Activated T-cell treated with anti-CD3 and anti-CD28 coated beads, Interleukin-2, amount 50 U/mL, for 4 hours (primary cell): Measurements from ENCODE around the gene DSP. TPM values are rescaled to one million over a fixed set of nuclear protein-coding genes. Genes with fewer than 3 reads are reported as not detected.
A peak's percentile ranks its signal among the peaks of the same experiment; 100 is the strongest.

Experiments used
- ATAC-seq, 2 donors: fragments of 200-7000 bp; cut with Tn5 transposase; one replicate each; pipeline ENCODE4 v1.10.0; 2021
- DNase-seq: peaks from one replicate; pipeline ENCODE4 v3.0.0-alpha.2; 2020
- H3K27me3 Mint-ChIP-seq: one replicate; pipeline ENCODE4 v1.8.0; 2021; ENCODE audit warnings: low read depth, mixed read lengths
- H3K36me3 Mint-ChIP-seq: one replicate; pipeline ENCODE4 v1.8.0; 2022; ENCODE audit warnings: mixed read lengths; ENCODE audit not compliant: insufficient read depth
- H3K4me1 Mint-ChIP-seq: one replicate; pipeline ENCODE4 v1.8.0; 2021; ENCODE audit warnings: low read depth, mixed read lengths
- H3K4me3 Mint-ChIP-seq: one replicate; pipeline ENCODE4 v1.8.0; 2021; ENCODE audit warnings: mild to moderate bottlenecking, moderate library complexity, mixed read lengths
- H3K9me3 Mint-ChIP-seq: one replicate; pipeline ENCODE4 v1.8.0; 2021; ENCODE audit warnings: mixed read lengths
- total RNA-seq, 3 donors: library from RNA; stranded (reverse); gene quantifications; one replicate each; pipeline ENCODE4 v1.2.1, GENCODE V29; 2021

DSP gene
- total RNA-seq, 3 donors from 2014 or later, result 0.14 to 0.29 (median 0.23) TPM

DNA sequence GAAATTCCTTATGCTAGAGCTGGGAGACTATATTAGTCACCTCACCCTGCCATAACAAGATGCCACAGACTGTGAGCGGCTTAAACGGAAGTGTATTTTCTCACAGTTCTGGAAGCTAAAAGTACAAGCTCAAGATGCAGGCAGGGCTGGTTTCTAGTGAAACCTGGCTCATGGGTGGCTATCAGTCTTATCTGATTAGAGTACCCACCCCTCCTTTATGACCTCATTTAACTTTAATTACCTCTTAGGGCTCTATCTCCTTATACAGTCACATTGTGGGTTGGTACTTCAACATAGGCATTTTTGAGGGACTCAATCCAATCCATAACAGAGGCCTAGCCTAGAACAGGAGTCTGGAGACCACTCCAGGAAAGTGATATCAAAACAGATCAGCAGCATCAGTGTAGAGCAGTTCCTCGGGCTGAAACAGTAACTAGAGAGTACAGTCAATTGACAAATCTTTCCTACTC is 46.2 kb downstream of the DSP start:
- Mint-ChIP-seq H3K27me3 (no peaks in the 10 kb centered on the region), H3K9me3 (no peaks in the 10 kb centered on the region), H3K4me1 (peaks cover 30% of the 10 kb centered on the region), H3K36me3 (no peaks in the 10 kb centered on the region), H3K4me3 (no peak overlapping the region)
- ATAC-seq (no peak), DNase-seq (no peak)

DNA sequence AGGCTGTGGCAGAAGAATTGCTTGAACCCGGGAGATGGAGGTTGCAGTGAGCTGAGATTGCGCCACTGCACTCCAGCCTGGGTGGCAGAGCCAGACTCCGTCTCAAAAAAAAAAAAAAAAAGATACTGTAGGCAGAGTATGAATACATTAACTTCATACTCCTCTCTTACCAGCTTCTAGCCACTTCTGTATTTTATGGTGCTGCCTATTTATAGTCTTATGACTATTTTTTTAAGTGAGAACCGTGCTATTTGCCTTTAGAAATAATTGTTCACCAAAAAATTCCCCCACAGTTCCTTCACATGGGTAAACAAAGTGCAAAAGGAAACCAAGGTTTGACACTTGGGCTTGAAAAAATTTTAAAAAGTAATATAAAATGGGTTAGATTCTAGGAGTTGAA is 47.0 kb downstream of the DSP start:
- peaks cover 37% of the 10 kb centered on the region for H3K4me1 Mint-ChIP-seq
- DNase-seq, result no peak
- H3K27me3 Mint-ChIP-seq, result no peaks in the 10 kb centered on the region
- no peak for ATAC-seq
- H3K36me3 Mint-ChIP-seq, result peaks cover 5% of the 10 kb centered on the region
- H3K9me3 Mint-ChIP-seq, result no peaks in the 10 kb centered on the region
- H3K4me3 Mint-ChIP-seq, result no peak overlapping the region

DNA sequence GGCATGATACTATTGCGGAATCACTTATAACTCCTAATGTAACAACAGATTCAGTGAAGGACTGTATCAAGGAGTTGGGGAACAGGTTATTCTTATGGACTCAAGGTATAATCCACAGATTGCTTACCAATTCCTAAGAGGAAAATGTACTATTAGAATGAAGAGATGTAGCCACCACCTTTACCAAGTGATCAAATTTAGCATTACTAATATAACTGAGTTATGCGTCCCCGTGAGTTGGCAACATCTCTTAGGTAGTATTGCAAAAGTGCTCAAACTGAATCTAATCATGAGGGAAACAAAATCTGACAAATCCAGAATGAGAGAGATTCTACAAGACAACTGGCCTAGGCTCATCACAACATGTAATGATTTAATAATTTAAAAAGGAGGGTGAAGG is 47.8 kb downstream of the DSP start:
- ATAC-seq (no peak), DNase-seq (no peak)
- Mint-ChIP-seq H3K4me1 (peaks cover 37% of the 10 kb centered on the region), H3K4me3 (peak overlapping the region; percentile 100), H3K27me3 (no peaks in the 10 kb centered on the region), H3K9me3 (no peaks in the 10 kb centered on the region), H3K36me3 (peaks cover 5% of the 10 kb centered on the region)

DNA sequence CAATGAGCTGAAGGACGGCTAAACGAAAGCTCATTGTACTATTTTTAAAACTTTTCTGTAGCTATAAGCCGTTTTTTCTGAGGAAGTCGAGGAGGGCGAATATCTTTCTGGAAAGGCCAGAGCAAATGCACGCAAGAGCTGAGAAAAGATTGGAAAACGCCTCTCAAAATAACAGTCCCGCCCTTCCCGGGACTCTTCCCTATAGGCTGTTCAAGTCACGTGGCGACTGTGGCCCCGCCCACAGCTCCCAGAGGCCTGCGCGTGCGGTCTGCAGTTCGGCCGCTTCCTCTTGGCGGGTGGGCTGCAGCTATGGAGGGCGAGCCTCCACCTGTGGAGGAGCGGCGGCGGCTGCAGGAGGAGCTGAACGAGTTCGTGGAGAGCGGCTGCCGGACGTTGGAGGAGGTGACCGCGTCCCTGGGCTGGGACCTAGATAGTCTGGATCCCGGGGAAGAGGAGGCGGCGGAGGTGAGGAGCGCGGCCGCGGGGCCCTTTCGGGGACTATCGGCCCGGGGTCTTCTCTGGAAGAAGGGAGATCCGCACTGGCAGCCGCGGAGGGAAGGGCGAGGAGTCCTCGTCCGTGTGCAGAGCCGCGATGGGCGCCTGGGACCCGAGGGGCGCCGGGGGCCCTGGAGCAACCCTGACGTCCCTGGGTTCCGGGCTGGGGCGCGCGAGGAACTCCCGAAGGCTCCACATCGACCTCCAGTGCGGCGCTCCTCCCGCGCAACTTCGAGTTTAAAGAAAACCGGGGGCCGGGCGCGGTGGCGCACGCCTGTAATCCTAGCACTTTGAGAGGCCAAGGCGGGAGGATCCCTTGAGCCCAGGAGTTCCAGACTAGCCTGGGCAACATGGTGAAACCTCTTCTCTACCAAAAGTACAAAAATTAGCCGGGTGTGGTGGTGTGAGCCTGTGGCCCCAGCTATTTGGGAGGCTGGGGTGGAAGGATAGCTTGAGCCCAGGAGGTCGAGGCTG is 48.8 kb downstream of the DSP start, which contains the start of gene SNRNP48:
Gene SNRNP48, plus strand, starts transcription at position 250 of the 969 bp plus-strand sequence. Its CDS starts 60 bp downstream, at position 310.
- Mint-ChIP-seq H3K27me3 (no peaks in the 10 kb centered on the region), H3K4me1 (peaks cover 37% of the 10 kb centered on the region), H3K4me3 (peak within 1 kb of the TSS; percentile 100), H3K9me3 (no peaks in the 10 kb centered on the region), H3K36me3 (peaks cover 8% of the 10 kb centered on the region)
- peak; percentile 88 for DNase-seq
- ATAC-seq, result peak; percentile 99

DNA sequence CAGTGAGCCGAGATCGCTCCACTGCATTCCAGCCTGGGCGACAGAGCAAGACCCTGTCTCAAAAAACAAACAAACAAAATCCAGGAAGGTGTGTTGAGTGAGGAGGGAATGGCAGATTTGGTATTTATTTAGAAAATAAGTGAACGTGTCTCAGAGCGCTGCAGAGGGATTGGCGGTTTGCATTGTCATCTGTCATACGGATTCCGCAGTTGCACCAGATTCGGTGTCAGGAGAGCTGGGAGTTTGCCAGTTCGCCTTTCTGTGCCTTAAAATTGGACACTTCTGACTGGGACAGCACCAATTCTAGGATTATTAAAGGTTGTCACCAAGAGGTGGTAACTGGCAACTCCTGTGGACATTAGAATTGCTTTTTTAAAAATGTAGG is 49.4 kb downstream of the DSP start:
- Mint-ChIP-seq H3K27me3 (no peaks in the 10 kb centered on the region), H3K9me3 (no peaks in the 10 kb centered on the region), H3K36me3 (peaks cover 8% of the 10 kb centered on the region), H3K4me1 (peaks cover 37% of the 10 kb centered on the region), H3K4me3 (peak overlapping the region; percentile 100)
- ATAC-seq (no peak), DNase-seq (no peak)

DNA sequence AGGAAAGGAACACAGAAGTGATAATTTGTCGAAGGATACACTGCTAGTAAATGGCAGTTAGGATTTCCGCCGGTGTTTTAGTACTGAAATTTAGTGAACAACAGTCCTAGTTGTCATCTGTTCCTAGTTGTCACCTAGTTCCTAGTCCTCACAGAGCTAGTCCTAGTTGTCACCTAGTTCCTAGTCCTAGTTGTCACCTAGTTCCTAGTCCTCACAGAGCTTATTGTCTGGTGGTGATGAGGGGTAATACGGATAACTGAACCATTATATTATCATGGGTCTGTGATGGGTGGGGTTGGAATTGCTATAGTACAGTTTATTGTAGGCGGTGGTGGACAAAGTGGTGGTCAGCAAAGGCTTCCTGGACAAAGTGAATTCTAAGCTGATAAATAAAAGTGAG is 50.3 kb downstream of the DSP start:
- peaks cover 39% of the 10 kb centered on the region for H3K4me1 Mint-ChIP-seq
- H3K36me3 Mint-ChIP-seq, result peaks cover 12% of the 10 kb centered on the region
- DNase-seq, result no peak
- no peak for ATAC-seq
- no peaks in the 10 kb centered on the region for H3K27me3 Mint-ChIP-seq
- H3K4me3 Mint-ChIP-seq, result peak overlapping the region; percentile 100
- no peaks in the 10 kb centered on the region for H3K9me3 Mint-ChIP-seq

DNA sequence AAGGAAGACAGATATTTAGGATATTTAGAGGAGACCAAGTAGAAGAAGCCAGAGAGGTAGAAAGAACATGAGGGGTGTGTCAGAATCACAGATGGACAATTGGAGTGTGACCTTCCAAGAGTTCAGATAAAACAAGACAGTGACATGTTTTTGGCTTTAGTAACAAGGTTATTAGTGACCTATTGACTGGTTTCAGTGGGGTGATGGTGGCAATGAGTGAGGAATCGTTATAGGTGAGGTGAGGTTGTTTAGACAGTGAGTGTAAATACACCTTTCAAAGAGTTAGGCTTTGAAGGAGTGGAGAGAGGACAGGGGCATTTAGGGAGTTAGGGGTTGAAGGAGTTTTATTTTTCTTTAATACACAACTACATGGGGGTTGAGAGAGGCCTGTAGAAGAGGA is 51.8 kb downstream of the DSP start:
- Mint-ChIP-seq H3K36me3 (peaks cover 14% of the 10 kb centered on the region), H3K4me3 (no peak overlapping the region), H3K4me1 (peaks cover 39% of the 10 kb centered on the region), H3K27me3 (no peaks in the 10 kb centered on the region), H3K9me3 (no peaks in the 10 kb centered on the region)
- ATAC-seq (no peak), DNase-seq (no peak)

DNA sequence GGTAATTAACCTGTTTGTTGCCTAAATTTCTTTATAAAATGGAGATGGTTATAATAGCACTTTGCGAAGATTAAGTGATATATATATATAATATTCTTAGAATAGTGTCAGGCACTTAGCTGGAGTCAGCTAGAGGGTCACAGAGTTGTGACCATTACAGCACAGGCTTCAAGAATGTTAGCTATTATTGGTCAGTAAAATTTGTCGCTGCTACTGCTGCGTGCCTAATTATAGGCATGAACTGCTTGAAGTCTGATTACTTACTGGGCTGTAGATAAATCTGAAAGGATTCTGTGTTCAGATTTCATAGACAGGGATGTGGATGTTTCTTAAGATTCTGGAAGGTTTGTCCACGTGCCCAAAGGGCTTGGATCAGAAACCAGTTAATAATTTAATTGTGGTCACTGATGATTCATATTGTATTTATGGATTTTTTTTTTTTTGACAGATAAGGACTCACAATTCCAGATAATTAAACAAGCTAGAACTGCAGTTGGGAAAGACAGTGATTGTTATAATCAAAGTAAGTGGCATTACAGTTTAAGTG is 53.2 kb downstream of the DSP start:
- no peak overlapping the region for H3K4me3 Mint-ChIP-seq
- no peaks in the 10 kb centered on the region for H3K9me3 Mint-ChIP-seq
- H3K36me3 Mint-ChIP-seq, result peaks cover 18% of the 10 kb centered on the region
- H3K4me1 Mint-ChIP-seq, result peaks cover 32% of the 10 kb centered on the region
- H3K27me3 Mint-ChIP-seq, result no peaks in the 10 kb centered on the region
- no peak for DNase-seq
- ATAC-seq, result no peak

DNA sequence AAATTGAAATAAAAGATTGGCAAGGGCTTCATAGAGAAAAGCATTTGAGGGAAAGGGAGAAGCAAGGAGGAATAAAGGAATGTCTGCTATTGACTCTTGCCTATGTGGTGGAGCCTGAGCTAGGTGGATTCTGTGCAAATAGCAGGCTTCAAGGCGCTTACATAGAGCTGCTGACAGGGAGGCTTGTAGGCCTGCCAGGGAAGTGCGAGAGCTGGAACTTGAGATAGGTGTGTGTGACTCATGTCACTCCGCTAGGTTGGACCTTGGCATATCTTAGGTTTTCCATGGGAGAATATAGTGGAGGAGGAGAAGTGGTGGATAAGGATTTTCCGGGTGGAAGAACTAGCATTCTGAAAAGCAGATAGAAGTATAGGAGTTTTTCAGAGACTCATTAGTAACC is 62.5 kb downstream of the DSP start:
- ATAC-seq (no peak), DNase-seq (no peak)
- H3K9me3 Mint-ChIP-seq, result no peaks in the 10 kb centered on the region
- H3K27me3 Mint-ChIP-seq, result no peaks in the 10 kb centered on the region
- H3K36me3 Mint-ChIP-seq, result peaks cover 49% of the 10 kb centered on the region
- no peak overlapping the region for H3K4me3 Mint-ChIP-seq
- H3K4me1 Mint-ChIP-seq, result peaks cover 14% of the 10 kb centered on the region

DNA sequence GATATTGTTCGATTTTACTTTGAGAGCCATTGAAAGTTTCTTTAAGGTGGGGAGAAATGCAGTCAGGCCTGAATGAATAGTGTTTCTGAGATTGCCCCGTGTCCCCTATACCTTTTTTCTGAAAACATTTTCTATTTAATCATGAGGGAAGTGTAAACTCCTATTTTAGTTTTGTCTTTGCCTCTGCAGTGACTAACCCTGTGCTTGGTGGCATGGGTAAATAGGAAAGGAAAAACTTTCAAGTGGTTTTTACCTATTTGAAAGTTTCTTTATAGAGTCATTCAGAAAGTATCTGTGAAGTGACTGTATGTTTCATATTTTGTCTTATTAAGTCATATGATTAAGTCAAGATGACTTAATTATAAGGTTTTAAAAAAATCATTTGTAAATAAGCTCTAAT is 63.0 kb downstream of the DSP start:
- peaks cover 49% of the 10 kb centered on the region for H3K36me3 Mint-ChIP-seq
- H3K27me3 Mint-ChIP-seq, result no peaks in the 10 kb centered on the region
- H3K9me3 Mint-ChIP-seq, result no peaks in the 10 kb centered on the region

DNA sequence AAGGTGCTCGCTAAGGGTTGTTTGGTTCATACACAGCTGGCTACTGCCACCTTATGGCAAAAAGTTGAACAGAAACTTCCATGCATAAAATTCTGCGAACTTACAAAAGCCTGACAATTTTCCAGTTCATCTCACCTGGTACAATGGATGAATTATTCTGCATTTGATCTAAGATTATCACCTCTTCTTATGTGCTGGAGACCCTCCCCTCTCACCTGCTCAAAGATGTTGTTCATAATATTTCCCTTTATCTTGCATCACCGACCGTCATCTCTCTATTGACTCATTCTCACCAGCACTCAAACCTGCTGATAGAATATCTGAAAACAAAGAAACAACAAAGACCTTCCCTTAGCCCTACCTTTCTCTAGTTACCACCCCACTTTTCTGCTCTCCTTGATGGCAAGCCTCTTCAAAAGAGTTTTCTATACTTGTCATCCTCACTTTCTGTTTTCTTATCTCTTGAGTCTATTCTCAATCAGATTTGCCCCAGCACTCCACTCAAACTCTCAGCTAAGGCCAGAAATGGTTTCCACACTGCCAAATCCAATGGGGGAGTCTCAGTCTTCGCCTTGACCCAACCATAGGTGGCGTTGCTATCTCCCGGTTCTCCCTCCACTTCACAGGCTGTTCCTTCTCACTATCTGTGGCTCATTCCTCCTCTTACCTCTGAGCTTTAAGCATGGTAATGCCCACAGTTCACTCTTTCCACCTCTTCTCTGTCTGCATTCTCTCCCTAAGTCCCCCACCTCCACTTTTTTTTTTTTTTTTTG is 74.3 kb downstream of the DSP start:
- Mint-ChIP-seq H3K27me3 (peaks cover 2% of the 10 kb centered on the region), H3K4me3 (no peak overlapping the region), H3K9me3 (no peaks in the 10 kb centered on the region), H3K4me1 (peaks cover 10% of the 10 kb centered on the region), H3K36me3 (peaks cover 2% of the 10 kb centered on the region)
- ATAC-seq (peak; percentile 68 to 82), DNase-seq (peak; percentile 12)

More for the DNA sequence above, 63.0 kb downstream of the DSP start:
- Mint-ChIP-seq H3K4me3 (no peak overlapping the region), H3K4me1 (peaks cover 14% of the 10 kb centered on the region)
- ATAC-seq, result peak; percentile 92 to 97
- no peak for DNase-seq

DNA sequence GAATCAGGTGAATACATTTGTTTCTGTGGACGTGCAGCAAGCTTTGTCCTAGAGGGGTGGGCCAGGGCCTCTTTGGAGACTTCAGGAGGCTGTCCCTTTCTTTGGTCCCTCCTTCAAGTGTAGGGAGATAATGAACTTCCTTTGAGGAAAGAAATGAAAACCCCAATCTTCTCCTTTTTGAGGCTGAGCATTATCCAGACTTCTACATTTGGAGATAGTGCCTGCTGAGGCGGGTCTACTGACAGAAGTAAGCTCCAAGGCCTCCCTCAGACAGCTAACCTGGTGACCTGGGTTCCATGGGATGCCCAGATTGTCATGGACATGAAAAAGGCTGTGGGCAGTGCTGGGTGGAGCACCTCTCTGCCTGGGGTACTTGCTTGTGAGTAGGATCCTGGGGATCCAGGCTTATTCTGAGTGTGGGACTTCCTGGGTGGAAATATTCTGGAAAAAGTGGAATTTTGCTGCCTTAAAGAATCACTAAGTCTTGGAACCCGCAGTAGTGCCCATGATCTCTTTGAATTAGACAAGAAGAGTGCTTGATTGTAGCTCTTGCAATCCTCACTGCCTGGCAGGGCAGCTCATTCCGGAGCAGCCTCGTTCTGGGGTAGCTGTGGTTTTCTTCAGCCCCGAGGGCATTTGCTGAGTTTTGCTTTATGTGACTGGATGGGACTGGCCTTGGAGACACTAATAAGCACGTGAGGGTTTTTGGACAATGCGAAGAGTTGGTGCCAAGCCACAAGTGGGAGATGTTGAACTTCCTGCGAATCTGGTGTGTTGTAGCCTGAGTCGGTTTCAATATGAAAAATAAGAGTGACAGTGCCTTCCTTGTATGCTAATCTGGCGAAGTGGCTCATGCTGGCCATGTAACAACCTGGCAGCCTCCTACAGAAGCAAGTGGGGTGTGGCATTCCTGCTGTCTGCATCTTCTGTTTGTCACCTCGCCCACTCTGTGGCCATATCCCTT is 76.6 kb downstream of the DSP start:
- Mint-ChIP-seq H3K9me3 (no peaks in the 10 kb centered on the region), H3K27me3 (peaks cover 2% of the 10 kb centered on the region), H3K36me3 (no peaks in the 10 kb centered on the region), H3K4me1 (peaks cover 10% of the 10 kb centered on the region), H3K4me3 (no peak overlapping the region)
- no peak for DNase-seq
- peak; percentile 37 to 57 for ATAC-seq

DNA sequence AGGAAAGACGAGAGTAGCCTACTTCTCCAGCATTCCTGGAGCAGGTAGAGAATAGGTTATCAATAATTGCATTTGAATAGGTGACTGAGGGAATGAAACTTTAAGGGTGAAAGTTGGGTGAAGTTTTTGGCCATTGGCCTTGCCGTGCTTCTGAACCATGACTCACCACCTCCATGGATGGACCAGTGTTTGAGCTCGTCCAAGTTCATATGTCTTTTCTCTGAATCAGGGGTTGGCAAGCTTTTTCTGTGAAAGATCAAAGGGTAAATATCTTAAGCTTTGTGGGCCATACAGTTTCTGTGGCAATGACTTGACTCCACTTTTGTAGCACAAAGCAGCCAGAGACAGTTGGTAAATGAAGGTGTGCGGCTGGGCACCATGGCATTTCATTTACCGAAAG is 80.3 kb downstream of the DSP start:
- H3K9me3 Mint-ChIP-seq, result no peaks in the 10 kb centered on the region
- no peak overlapping the region for H3K4me3 Mint-ChIP-seq
- no peak for DNase-seq
- peaks cover under 1% of the 10 kb centered on the region for H3K4me1 Mint-ChIP-seq
- peaks cover 5% of the 10 kb centered on the region for H3K27me3 Mint-ChIP-seq
- ATAC-seq, result no peak
- H3K36me3 Mint-ChIP-seq, result no peaks in the 10 kb centered on the region
